IMR-90 (cell line): ENCODE results near the gene IFNLR1.

ENCODE experiments used
- BHLHE40 ChIP-seq: fragments of 150-350 bp; IDR thresholded peaks from 2 replicates; pipeline ENCODE4 v1.6.1; 2016; ENCODE audit warnings: mild to moderate bottlenecking, low read depth, low read length
- CEBPB ChIP-seq: IDR thresholded peaks from 2 replicates; pipeline ENCODE4 v1.6.1; 2012; ENCODE audit warnings: low read depth, low read length, improper control_type of control experiment
- CHD1 ChIP-seq: IDR thresholded peaks from 2 replicates; pipeline ENCODE4 v1.6.1; 2012; ENCODE audit warnings: low read depth, low read length, improper control_type of control experiment
- CTCF ChIP-seq: conservative IDR thresholded peaks from 2 replicates; pipeline ENCODE4 v1.5.1; 2012; ENCODE audit warnings: mild to moderate bottlenecking, low read depth, low read length, improper control_type of control experiment
- ELK1 ChIP-seq: fragments of 150-350 bp; IDR thresholded peaks from 2 replicates; pipeline ENCODE4 v1.6.1; 2016; ENCODE audit warnings: low read depth, mild to moderate bottlenecking, low read length, moderate library complexity, borderline replicate concordance
- FOS ChIP-seq: fragments of 150-350 bp; IDR thresholded peaks from 2 replicates; pipeline ENCODE4 v1.6.1; 2016; ENCODE audit warnings: low read depth, low read length
- MAZ ChIP-seq: IDR thresholded peaks from 2 replicates; pipeline ENCODE4 v1.6.1; 2012; ENCODE audit warnings: low read depth, mild to moderate bottlenecking, low read length, improper control_type of control experiment, moderate library complexity, borderline replicate concordance
- POLR2A ChIP-seq: IDR thresholded peaks from 2 replicates; pipeline ENCODE4 v1.6.1; 2012; ENCODE audit warnings: mild to moderate bottlenecking, low read depth, low read length
- RAD21 ChIP-seq: IDR thresholded peaks from 2 replicates; pipeline ENCODE4 v1.6.1; 2012; ENCODE audit warnings: low read length, improper control_type of control experiment
- RFX5 ChIP-seq: IDR thresholded peaks from 2 replicates; pipeline ENCODE4 v1.8.0; 2012; ENCODE audit warnings: low read depth, mild to moderate bottlenecking, low read length, moderate library complexity
- SMC3 ChIP-seq: fragments of 150-350 bp; IDR thresholded peaks from 2 replicates; pipeline ENCODE4 v1.6.1; 2016; ENCODE audit warnings: low read depth, mild to moderate bottlenecking, antibody characterized with exemption, low read length, moderate library complexity
- USF2 ChIP-seq: fragments of 150-350 bp; IDR thresholded peaks from 2 replicates; pipeline ENCODE4 v1.6.1; 2017; ENCODE audit warnings: mild to moderate bottlenecking, antibody characterized with exemption, low read length, low read depth

- TF ChIP-seq CTCF = no peak
- TF ChIP-seq POLR2A = no peak
- no peak for TF ChIP-seq RAD21
- TF ChIP-seq ELK1 = no peak
- no peak for TF ChIP-seq FOS
- TF ChIP-seq USF2 = no peak
- no peak for TF ChIP-seq CEBPB
- TF ChIP-seq RFX5 = no peak
- no peak for TF ChIP-seq BHLHE40
- TF ChIP-seq SMC3 = no peak
- no peak for TF ChIP-seq CHD1
- TF ChIP-seq MAZ = no peak
These were observed 20.1 kb downstream of the IFNLR1 start for GRCh38 chr1:24167008-24167407.
